ENCODE results near the gene CCT3. TPM values are rescaled to one million over a fixed set of nuclear protein-coding genes. Genes with fewer than 3 reads are reported as not detected.

Gene CCT3
- total RNA-seq: 504 and 517 TPM in 2 replicates

- Mint-ChIP-seq H3K27me3 (ENCODE audit: low read depth) (peaks cover 2% of the 10 kb centered on the region), H3K27ac (peak within 1 kb of the TSS; percentile 96), H3K4me1 (ENCODE audit: low read depth) (peaks cover 23% of the 10 kb centered on the region), H3K9me3 (no peaks in the 10 kb centered on the region), H3K36me3 (ENCODE audit: low read depth) (peaks cover 47% of the 10 kb centered on the region), H3K4me3 (ENCODE audit: low read depth) (peak within 1 kb of the TSS; percentile 99)
- intact Hi-C loops (cut with micrococcal nuclease): loop anchor here (2.0 to 5.0 kb wide), 2 partner anchors 56 to 146 kb away; partner anchors contain the start of genes SLC25A44 and SMG5
- peak; percentile 99 for DNase-seq (ENCODE audit: low spot score)
Observed at GRCh38 chr1:156338180-156338976, at the start of gene CCT3, which contains the start of gene TSACC. Gene CCT3 (minus strand): TSS chr1:156338292. CDS start chr1:156338184, 108 bp downstream. Gene TSACC (plus strand): TSS chr1:156338526. CDS start chr1:156339758, 1,232 bp downstream.

GRCh38 chr1:156387870-156388173 lies 49.7 kb upstream of the CCT3 start:
- no peak overlapping the region for H3K27ac Mint-ChIP-seq
- no peaks in the 10 kb centered on the region for H3K36me3 Mint-ChIP-seq (ENCODE audit: low read depth)
- H3K27me3 Mint-ChIP-seq (ENCODE audit: low read depth): peaks cover 33% of the 10 kb centered on the region
- no peak overlapping the region for H3K4me3 Mint-ChIP-seq (ENCODE audit: low read depth)
- intact Hi-C loops (cut with micrococcal nuclease): loop anchor here (5.0 kb wide), 3 partner anchors 34 to 234 kb away; no protein-coding TSS in a partner anchor
- no peaks in the 10 kb centered on the region for H3K9me3 Mint-ChIP-seq
- H3K4me1 Mint-ChIP-seq (ENCODE audit: low read depth): peaks cover 4% of the 10 kb centered on the region
- DNase-seq (ENCODE audit: low spot score): no peak

GRCh38 chr1:156386949-156387869 lies 49.1 kb upstream of the CCT3 start:
- intact Hi-C loops (cut with micrococcal nuclease): loop anchor here (5.0 kb wide), 3 partner anchors 35 to 235 kb away; no protein-coding TSS in a partner anchor
- Mint-ChIP-seq H3K27ac (no peak overlapping the region), H3K27me3 (ENCODE audit: low read depth) (peaks cover 31% of the 10 kb centered on the region), H3K4me3 (ENCODE audit: low read depth) (no peak overlapping the region), H3K9me3 (no peaks in the 10 kb centered on the region), H3K4me1 (ENCODE audit: low read depth) (peaks cover 4% of the 10 kb centered on the region), H3K36me3 (ENCODE audit: low read depth) (no peaks in the 10 kb centered on the region)
- no peak for DNase-seq (ENCODE audit: low spot score)

- H3K4me1 Mint-ChIP-seq (ENCODE audit: low read depth): peaks cover 4% of the 10 kb centered on the region
- no peak overlapping the region for H3K27ac Mint-ChIP-seq
- H3K36me3 Mint-ChIP-seq (ENCODE audit: low read depth): no peaks in the 10 kb centered on the region
- no peak overlapping the region for H3K4me3 Mint-ChIP-seq (ENCODE audit: low read depth)
- intact Hi-C loops (cut with micrococcal nuclease): loop anchor here (5.0 kb wide), 3 partner anchors 36 to 236 kb away; no protein-coding TSS in a partner anchor
- no peaks in the 10 kb centered on the region for H3K9me3 Mint-ChIP-seq
- peaks cover 32% of the 10 kb centered on the region for H3K27me3 Mint-ChIP-seq (ENCODE audit: low read depth)
- no peak for DNase-seq (ENCODE audit: low spot score)
Observed at GRCh38 chr1:156386134-156386901, 48.2 kb upstream of the CCT3 start.

- intact Hi-C loops (cut with micrococcal nuclease): loop anchor here (1.0 to 5.0 kb wide), 4 partner anchors 37 to 237 kb away; no protein-coding TSS in a partner anchor
- H3K4me3 Mint-ChIP-seq (ENCODE audit: low read depth): no peak overlapping the region
- H3K4me1 Mint-ChIP-seq (ENCODE audit: low read depth): peaks cover 4% of the 10 kb centered on the region
Observed at GRCh38 chr1:156385534-156386031, 47.5 kb upstream of the CCT3 start.

GRCh38 chr1:156384658-156385057 lies 46.6 kb upstream of the CCT3 start:
- Mint-ChIP-seq H3K36me3 (ENCODE audit: low read depth) (no peaks in the 10 kb centered on the region), H3K27ac (no peak overlapping the region), H3K27me3 (ENCODE audit: low read depth) (peaks cover 34% of the 10 kb centered on the region), H3K4me1 (ENCODE audit: low read depth) (peaks cover 4% of the 10 kb centered on the region), H3K4me3 (ENCODE audit: low read depth) (no peak overlapping the region), H3K9me3 (no peaks in the 10 kb centered on the region)
- no peak for DNase-seq (ENCODE audit: low spot score)
- intact Hi-C loops (cut with micrococcal nuclease): loop anchor here (1.0 to 5.0 kb wide), 4 partner anchors 38 to 238 kb away; no protein-coding TSS in a partner anchor

More at GRCh38 chr1:156385534-156386031, 47.5 kb upstream of the CCT3 start:
- Mint-ChIP-seq H3K36me3 (ENCODE audit: low read depth) (no peaks in the 10 kb centered on the region), H3K27me3 (ENCODE audit: low read depth) (peaks cover 34% of the 10 kb centered on the region), H3K9me3 (no peaks in the 10 kb centered on the region), H3K27ac (no peak overlapping the region)
- peak; percentile 61 for DNase-seq (ENCODE audit: low spot score)

GRCh38 chr1:156384007-156384406 lies 45.9 kb upstream of the CCT3 start:
- H3K4me3 Mint-ChIP-seq (ENCODE audit: low read depth): no peak overlapping the region
- no peak for DNase-seq (ENCODE audit: low spot score)
- no peak overlapping the region for H3K27ac Mint-ChIP-seq
- no peaks in the 10 kb centered on the region for H3K36me3 Mint-ChIP-seq (ENCODE audit: low read depth)
- H3K27me3 Mint-ChIP-seq (ENCODE audit: low read depth): peaks cover 28% of the 10 kb centered on the region
- peaks cover 4% of the 10 kb centered on the region for H3K4me1 Mint-ChIP-seq (ENCODE audit: low read depth)
- intact Hi-C loops (cut with micrococcal nuclease): no loop called here
- no peaks in the 10 kb centered on the region for H3K9me3 Mint-ChIP-seq

- intact Hi-C loops (cut with micrococcal nuclease): no loop called here
- Mint-ChIP-seq H3K4me3 (ENCODE audit: low read depth) (no peak overlapping the region), H3K9me3 (no peaks in the 10 kb centered on the region), H3K27me3 (ENCODE audit: low read depth) (peaks cover 24% of the 10 kb centered on the region), H3K4me1 (ENCODE audit: low read depth) (peaks cover 4% of the 10 kb centered on the region), H3K36me3 (ENCODE audit: low read depth) (no peaks in the 10 kb centered on the region), H3K27ac (no peak overlapping the region)
- DNase-seq (ENCODE audit: low spot score): peak; percentile 42
Observed at GRCh38 chr1:156383023-156383422, 44.9 kb upstream of the CCT3 start.

GRCh38 chr1:156382561-156382960 lies 44.5 kb upstream of the CCT3 start:
- no peak overlapping the region for H3K27ac Mint-ChIP-seq
- DNase-seq (ENCODE audit: low spot score): no peak
- H3K4me3 Mint-ChIP-seq (ENCODE audit: low read depth): no peak overlapping the region
- no peaks in the 10 kb centered on the region for H3K9me3 Mint-ChIP-seq
- intact Hi-C loops (cut with micrococcal nuclease): no loop called here
- H3K4me1 Mint-ChIP-seq (ENCODE audit: low read depth): peaks cover 4% of the 10 kb centered on the region
- peaks cover 20% of the 10 kb centered on the region for H3K27me3 Mint-ChIP-seq (ENCODE audit: low read depth)
- H3K36me3 Mint-ChIP-seq (ENCODE audit: low read depth): no peaks in the 10 kb centered on the region

- H3K27ac Mint-ChIP-seq: no peak overlapping the region
- no peaks in the 10 kb centered on the region for H3K9me3 Mint-ChIP-seq
- H3K36me3 Mint-ChIP-seq (ENCODE audit: low read depth): no peaks in the 10 kb centered on the region
- intact Hi-C loops (cut with micrococcal nuclease): no loop called here
- peaks cover 13% of the 10 kb centered on the region for H3K27me3 Mint-ChIP-seq (ENCODE audit: low read depth)
- no peaks in the 10 kb centered on the region for H3K4me1 Mint-ChIP-seq (ENCODE audit: low read depth)
- no peak for DNase-seq (ENCODE audit: low spot score)
- no peak overlapping the region for H3K4me3 Mint-ChIP-seq (ENCODE audit: low read depth)
Observed at GRCh38 chr1:156379420-156380165, 41.5 kb upstream of the CCT3 start.

GRCh38 chr1:156378557-156378956 lies 40.5 kb upstream of the CCT3 start:
- Mint-ChIP-seq H3K4me1 (ENCODE audit: low read depth) (no peaks in the 10 kb centered on the region), H3K36me3 (ENCODE audit: low read depth) (no peaks in the 10 kb centered on the region), H3K27ac (no peak overlapping the region), H3K4me3 (ENCODE audit: low read depth) (no peak overlapping the region), H3K27me3 (ENCODE audit: low read depth) (peaks cover 18% of the 10 kb centered on the region), H3K9me3 (no peaks in the 10 kb centered on the region)
- no peak for DNase-seq (ENCODE audit: low spot score)
- intact Hi-C loops (cut with micrococcal nuclease): no loop called here

Measured in activated T-helper 2 cell treated with anti-CD3 and anti-CD28 coated beads, Interferon-gamma antibody, Interleukin-2, Interleukin-4, amounts not matched to agents 10 μg/mL and 5 μg/mL and 100 μg/mL, durations not matched to agents 14 hours and 24 hours and 36 hours (primary cell).